C4-2B (cell line): ENCODE data around the gene PTPRD.

Experiments
- ZFX ChIP-seq: fragments of 450-650 bp; IDR thresholded peaks from 2 replicates; pipeline ENCODE4 v1.6.1; 2017
- TF ChIP-seq, protein P1 (sequence below): fragments of 450-650 bp; conservative IDR thresholded peaks from 2 replicates; pipeline ENCODE4 v1.5.1; 2017; ENCODE audit warnings: mild to moderate bottlenecking

DNA sequence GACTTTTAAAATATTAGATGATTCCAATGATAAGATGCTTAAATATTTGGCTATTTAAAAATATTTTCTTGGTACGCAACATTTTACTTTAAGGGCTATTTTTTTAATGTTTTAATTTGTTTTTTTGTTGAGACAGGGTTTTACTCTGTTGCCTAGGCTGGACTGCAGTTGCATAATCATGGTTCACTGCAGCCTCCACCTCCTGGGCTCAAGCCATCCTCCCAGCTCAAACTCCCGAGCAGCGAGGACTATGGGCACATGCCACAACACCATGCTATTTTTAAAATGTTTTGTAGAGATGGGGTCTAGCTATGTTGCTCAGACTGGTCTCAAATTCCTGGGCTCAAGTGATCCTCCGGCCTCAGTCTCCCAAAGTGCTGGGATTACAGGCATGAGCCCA, 1963.0 kb downstream of the PTPRD start:
- TF ChIP-seq, protein P1, sequence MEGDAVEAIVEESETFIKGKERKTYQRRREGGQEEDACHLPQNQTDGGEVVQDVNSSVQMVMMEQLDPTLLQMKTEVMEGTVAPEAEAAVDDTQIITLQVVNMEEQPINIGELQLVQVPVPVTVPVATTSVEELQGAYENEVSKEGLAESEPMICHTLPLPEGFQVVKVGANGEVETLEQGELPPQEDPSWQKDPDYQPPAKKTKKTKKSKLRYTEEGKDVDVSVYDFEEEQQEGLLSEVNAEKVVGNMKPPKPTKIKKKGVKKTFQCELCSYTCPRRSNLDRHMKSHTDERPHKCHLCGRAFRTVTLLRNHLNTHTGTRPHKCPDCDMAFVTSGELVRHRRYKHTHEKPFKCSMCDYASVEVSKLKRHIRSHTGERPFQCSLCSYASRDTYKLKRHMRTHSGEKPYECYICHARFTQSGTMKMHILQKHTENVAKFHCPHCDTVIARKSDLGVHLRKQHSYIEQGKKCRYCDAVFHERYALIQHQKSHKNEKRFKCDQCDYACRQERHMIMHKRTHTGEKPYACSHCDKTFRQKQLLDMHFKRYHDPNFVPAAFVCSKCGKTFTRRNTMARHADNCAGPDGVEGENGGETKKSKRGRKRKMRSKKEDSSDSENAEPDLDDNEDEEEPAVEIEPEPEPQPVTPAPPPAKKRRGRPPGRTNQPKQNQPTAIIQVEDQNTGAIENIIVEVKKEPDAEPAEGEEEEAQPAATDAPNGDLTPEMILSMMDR = no peak
- TF ChIP-seq ZFX = no peak
